GDM1 (cell line): ENCODE measurements around the gene CFAP299.
"Not testable (repeated sequence)": the region's sequence is repeated elsewhere in the genome, so short reads cannot be mapped to it uniquely, and the experiment has no call there.

ENCODE experiments used
- DNase-seq: peaks from one replicate; lab custom pipeline; 2025; lab: John Stamatoyannopoulos, UW

CFAP299 gene

DNA sequence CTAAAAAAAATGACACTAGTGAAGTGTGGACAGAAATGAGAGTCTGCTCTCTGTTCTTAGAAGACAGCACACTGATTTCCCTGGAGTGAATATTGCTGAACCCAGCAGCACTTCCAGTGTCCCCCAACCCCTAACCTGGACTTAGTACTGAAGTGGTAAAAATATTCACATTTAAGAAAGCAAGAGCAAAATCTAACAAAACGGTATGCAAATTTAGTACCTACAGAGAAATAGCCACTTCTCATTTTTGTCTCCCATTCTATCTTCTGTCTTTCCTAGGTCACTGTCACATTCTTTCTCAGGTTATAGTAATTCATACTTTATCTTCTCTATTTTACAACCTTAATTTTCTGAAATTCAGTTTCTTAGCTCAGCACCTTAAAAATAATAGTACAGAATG lies 274.7 kb downstream of the CFAP299 start:
- no peak for DNase-seq

DNA sequence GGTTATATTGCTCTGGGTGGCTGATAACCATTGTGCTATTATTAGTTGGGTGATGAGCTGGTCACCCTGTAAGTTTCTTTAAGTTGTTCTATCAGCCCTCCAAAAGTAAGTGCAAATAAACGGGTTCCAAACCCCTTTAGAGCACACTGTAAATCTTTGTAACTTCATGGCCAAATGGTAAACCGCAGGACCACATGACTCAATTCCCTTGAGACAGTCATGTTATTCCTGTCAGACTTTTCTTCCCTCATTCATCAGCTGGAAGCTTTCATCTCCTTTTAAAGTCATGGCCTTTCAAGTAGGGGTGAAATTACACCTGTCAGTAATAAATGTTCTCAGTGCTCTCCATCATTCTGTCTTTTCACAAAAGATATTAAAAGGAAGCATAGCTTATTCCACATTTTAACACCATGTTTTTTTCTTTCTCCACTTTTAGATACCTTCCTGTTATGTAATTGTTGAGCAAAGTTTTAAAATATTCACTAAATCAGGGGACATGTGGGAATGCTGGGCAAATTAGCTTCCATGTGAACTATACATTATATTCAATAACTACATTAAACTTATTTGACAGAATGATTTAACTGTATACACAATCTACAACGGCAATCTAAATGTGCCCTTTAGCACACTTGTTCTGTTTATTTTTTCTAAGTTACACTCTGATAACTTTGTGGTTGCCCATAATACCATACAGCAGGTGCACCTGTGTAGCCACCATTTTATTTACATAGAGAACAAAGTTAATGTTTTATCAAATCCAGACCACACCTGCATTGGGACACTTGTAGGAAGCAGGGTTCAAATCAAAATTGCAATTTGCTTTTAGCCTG lies 275.5 kb downstream of the CFAP299 start:
- DNase-seq: no peak

DNA sequence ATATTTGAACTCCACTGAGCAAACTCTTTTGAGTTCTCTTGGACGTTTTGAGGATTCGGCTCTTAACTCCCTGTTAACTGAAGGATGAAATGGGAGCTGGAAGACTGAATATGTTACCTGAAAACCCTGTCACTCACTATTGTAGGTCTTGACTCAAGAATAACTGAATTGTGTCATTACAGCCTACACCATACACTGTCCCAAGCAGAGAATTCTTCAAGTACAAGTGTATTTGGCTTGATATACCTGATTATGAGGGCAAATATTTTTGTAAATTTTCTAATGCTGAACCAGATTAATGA lies 276.1 kb downstream of the CFAP299 start:
- DNase-seq: no peak

DNA sequence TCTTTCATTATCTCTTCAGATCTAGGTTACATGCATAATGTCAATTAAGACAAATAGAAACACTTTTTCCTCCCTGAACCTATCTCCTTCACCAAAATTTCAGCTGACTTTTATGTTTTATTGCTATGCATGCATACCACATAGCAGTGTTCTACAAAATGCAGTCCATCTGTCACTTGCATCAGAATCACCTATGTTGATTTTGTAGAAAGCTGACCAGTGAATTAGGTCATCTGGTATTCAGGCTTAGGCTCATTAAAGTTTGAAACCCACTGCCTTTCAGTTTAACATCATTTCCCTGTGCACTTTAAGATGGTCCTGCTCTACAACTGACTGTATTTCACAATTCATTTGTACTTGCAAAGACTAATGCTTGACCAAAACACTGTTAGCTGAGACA lies 277.9 kb downstream of the CFAP299 start:
- DNase-seq: no peak

DNA sequence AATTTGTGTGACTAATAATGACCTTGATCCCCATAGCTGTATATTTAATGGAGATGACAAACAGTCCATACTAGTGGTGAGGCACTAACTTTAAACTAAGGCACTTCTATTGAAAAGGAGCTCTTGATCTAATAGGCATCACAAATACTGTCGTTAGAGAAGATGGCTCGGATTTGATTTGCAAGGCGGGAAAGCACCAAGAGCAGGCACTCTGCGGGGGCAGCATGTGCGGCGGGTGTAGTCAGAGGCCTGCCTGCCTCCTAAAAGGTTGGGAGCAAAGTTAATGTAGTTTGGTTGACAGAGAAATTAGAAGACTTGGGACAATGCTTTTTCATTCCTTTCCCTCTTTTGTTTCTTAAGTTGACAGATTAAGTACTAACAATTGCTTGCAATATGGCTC lies 278.8 kb downstream of the CFAP299 start:
- DNase-seq: no peak

DNA sequence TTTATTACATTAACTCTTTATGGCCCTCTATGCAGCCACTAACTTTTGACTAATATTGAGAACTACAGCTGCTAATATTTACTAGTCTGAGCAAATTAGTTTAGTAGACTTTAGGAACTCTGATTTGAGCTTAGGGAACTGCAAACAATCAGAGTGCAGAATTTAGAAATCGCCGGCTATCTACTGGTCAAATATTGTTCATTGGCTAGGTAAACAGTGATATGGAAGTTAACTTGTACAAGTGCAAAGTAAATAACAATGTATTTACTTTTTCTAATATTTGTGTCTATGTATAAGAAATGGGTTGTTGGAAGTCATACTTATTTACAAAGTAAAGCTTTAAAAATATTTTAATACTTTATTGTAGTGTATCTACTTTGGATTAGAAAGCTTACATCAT lies 279.6 kb downstream of the CFAP299 start:
- DNase-seq: no peak

DNA sequence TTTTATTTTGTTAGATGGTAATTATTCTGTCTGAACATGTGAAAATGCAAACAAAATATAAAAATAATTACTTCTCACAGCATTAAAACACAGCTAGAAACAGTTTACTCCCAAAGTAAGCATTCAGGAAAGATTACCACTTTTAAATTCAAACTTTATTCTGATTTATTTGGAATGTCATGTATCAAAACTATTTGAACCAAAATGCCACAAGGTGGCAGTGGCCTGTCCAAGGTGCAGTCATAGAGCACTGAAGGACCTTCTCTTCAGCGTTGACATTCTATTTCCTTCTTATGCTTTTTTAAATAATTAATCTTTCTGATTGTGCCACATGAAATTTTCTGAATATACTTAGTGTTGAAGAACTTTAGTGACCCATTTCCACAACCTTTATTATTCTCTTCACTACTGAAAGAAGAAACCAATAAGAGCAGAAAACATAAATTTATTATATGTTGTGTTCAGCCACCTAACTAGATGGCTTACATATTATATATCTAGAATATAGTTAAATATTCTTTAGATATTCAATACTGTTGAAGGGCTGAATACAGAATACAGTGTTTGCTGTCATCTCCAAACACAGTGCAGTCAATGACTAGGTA lies 283.6 kb downstream of the CFAP299 start:
- DNase-seq: no peak

DNA sequence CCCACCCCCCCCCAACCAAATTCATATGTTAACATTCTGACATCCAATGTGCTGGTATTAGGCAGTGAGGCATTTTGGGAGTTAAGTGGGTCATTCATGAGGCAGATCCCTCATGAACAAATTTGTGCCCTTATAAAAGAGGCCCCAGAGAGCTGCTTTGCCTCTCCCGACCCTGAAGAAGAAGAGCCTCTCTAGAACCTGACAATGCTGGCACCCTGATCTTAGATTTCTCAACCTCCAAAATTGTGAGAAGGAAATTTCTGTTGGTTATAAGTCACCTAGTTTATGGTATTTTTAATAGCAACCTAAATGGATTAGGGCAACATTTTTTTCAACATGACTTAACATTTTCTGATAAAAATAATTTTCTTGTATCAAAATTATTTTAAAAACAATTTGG lies 296.3 kb downstream of the CFAP299 start:
- no peak for DNase-seq

DNA sequence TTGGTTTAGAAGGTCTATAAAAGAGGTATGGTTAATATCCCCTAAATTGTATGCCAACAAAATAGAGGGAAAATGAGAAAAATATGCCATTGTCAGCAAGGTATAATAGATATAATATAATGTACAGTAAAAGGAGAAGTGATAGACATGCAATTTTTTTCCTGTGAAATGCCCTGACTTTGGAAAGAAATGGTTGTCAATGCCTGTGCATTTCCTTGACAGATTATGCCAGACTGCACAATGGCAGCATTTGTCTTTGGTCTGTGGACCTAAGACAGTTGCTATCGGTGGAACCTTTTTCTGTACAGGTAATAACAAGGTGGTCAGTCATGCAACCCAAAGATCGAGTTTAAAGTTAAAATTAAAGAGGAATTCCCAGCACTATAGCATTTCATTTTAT lies 301.7 kb downstream of the CFAP299 start:
- no peak for DNase-seq

DNA sequence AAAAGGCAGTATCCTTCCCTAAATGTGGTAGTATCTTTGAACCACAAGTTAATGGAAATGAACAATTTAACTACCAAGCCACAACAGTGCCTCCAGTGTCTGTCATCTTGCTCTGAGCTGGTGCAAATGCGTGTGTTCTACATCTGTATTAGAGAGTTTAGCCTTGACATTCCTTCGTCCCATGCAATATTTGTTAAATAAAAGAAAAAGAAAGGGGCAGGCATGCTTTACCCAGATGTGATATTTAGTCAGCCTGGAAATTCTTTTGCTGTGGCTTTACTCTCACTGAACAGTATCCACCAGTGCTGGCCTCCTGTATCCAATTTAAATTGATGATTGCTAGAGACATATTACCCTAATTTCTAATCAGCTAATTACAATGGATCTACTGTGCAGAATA lies 310.5 kb downstream of the CFAP299 start:
- DNase-seq: no peak

DNA sequence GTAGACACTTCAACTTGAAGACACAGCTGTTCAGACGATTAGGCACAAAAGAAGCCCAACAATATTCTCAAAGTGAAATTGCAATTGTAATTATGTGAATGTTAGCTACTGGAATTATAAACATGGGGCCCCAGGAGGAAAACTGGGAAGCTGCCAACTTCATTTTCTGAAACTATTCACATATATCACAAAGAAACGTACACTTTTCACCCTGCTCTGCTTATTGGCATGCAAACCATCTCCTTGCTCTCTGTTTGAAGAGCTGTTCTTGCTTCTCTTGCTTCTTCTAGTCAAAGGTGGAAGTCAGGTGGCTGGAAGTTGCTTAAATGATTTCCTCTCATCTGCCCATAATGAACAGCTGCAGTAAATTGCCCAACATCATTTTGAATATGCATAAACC lies 320.1 kb downstream of the CFAP299 start:
- DNase-seq: no peak

DNA sequence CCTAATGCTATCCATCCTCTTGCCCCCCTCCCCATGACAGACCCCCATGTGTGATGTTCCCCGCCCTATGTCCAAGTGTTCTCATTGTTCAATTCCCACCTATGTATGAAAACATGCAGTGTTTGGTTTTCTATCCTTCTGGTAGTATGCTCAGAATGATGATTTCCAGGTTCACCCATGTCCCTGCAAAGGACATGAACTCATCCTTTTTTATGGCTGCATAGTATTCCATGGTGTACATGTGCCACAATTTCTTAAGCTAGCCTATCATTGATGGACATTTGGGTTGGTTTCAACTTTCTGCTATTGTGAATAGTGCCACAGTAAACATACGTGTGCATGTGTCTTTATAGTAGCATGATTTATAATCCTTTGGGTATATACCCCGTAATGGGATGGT lies 334.6 kb downstream of the CFAP299 start:
- DNase-seq: not testable (repeated sequence)

DNA sequence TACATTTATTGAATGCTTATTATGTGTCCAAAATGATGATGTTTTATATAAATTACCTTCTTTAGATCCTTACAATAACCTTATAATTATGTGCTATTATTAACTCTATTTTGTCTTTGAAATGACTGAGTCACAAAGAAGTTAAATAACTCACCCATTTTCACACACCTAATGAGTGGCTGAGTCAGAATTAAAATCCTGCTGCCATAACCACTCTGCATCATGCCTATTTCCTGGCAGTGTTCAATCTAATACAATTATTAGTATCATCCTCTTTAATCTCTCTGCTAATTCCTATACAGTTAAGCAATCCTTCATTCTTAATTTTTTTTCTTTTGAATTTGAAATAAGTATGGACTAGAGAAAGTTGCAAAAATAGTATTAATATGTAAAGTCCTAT lies 342.9 kb downstream of the CFAP299 start:
- no peak for DNase-seq

DNA sequence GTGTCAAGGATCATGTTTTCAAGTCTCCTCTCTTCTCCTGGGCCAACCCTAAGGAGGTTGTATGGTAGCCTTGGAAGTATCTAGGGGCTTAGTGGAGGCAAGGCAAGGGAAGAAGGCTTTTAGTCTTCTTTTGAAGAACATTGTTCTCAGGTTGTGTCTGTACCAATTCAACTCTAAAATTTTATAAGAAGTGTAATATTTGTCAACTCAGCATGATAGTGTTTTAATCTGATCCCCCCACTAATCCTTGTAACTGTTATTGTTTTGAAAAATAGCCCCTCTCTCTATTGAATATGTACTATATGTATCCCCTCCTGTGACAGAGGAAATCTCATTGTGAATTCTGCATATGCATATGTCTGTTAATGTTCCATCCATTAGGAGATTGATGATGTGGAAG lies 345.4 kb downstream of the CFAP299 start:
- DNase-seq: no peak

DNA sequence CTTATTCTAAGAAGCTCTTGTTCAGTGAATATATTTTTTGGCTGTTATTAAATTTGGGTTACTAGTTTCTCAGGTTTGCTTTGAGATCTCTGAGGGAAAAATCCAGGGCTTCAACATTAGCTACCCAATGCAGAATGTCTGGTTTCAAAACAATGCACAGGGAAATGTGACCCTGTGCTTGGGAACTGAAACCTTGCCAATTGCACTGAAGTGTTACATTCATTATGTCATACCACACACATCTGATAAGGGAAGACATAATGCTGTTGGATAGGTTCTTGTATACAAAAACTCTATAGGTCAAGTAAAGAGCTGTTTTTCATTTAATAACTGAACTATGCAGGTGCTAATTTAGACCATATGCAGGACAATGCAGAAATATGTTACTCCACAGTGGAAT lies 349.7 kb downstream of the CFAP299 start:
- no peak for DNase-seq

DNA sequence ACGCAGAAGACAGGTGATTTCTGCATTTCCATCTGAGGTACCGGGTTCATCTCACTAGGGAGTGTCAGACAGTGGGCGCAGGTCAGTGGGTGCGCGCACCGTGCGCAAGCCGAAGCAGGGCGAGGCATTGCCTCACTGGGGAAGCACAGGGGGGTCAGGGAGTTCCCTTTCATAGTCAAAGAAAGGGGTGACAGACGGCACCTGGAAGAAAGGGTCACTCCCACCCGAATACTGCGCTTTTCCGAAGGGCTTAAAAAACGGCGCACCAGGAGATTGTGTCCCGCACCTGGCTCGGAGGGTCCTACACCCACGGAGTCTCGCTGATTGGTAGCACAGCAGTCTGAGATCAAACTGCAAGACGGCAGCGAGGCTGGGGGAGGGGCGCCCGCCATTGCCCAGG lies 352.2 kb downstream of the CFAP299 start:
- not testable (repeated sequence) for DNase-seq

DNA sequence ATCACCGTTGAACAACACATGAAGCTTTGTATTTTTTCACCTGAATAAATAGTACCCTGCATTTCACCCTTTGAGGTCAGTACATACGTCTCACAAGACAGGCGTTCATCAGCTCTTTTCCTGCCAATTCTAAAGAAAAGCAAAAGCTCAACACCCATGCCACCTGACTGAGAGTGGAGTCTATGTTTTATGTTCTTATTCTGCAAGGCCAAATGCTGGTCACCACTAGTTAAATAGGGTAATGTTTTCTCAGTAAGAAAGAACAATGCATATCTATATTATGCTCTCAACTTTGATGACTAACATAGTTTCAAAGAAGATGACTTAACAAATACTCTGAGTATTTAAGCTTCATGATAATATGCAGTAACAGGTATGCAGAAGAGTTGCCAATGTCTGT lies 358.6 kb downstream of the CFAP299 start:
- DNase-seq: no peak

DNA sequence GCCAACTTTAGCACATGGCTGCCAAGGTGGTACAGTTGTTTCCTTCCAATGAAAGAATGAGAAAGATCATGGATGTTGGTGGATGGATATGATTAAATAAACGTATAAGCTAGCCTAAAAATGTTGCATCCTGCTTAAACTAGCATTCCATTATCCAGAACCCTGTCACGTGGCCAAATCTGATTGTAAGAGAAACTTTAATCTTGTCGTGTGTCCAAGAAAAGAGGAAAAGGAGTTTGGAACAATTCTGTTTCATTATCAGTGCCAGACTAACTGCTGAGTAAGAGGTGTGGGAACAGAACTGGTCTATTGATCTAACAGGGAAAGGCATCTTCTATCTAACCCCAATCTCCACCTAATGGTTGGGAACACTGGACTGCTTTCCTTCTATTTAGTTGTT lies 369.8 kb downstream of the CFAP299 start:
- no peak for DNase-seq

DNA sequence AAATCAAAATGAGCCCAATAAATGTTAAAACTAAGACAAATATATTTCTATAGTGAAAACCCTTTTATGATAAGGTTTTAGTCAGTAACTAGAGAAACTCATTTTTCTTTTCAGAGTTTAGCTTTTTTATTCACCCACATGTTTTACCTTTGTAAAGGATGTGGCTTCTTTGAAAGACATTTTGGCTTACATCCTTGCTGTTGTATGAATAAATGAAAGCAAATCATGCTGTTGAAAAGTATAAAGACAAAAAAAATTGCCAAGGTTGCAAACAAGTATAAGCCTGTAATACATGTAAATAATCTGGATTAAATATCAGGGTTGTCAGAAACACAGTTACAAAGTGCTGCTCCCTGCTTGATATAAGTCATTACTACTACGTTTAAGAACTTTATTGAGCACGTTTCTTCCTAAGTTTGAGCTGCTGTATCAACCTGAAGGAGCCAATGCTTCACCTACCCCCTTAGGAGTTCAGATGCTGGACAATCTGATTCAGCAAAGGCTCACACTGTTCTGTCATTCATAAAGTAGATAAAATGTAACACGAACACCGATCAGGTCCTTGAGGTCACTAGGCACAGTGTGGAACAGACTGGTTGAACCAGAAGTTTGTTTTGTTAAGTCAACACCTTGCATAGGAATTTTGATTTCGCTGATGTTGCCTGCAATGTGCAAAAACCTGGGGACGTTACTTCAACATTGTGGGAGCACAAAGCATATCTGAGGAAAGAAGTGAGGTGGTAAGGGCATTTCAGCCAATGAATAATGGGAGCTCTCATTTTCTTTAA lies 373.7 kb downstream of the CFAP299 start:
- no peak for DNase-seq

DNA sequence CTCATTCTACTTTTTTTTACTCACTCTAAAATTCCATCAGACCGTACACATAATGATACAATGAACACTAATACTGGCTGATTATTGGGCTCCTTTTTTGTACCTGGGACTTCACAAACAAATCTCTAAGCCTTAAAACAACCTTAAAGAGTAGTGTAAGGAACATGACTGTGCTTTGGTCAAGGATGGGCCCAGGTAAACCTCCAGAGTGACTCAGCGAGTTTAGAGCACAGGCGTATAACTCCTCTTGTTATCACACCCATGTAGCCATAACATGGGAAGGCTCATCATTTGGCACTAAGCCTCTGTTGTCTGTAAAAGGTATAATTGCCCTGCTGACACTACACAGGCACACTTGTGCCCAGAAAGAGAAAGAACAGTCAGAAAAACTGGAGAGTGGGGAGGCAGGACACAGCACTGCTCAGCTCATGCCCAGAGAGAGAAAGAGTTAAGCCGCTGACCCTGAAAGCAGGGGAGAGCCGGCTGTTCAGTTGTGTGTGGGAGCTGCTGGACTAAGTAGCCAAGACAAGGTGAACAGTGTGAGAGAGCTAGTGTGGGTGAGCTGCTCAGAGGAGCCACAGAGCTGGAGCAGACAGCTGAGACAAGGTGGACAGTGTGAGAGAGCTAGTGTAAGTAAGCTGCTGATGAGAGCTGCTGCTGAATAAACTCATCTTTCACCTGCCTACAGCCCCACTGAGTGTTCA lies 375.4 kb downstream of the CFAP299 start:
- DNase-seq: no peak

DNA sequence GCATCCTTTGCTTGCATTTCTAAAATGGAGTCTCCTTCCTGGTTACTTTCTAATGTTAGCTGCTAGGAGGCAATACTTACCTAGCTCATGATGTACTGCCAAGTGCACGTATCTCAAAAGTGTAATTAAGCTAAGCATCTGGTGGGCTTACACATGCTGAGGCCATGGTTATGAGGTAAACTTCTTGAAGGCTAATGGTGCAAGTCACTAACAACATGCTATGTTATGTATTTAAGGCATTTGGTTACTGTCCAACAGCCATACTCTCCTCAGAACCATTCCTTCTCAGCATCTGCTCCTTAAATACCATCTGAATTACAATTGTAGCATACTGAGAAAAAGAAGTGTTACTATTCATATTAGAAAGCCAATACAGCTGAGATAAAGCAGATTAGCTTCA lies 376.4 kb downstream of the CFAP299 start:
- DNase-seq: no peak

DNA sequence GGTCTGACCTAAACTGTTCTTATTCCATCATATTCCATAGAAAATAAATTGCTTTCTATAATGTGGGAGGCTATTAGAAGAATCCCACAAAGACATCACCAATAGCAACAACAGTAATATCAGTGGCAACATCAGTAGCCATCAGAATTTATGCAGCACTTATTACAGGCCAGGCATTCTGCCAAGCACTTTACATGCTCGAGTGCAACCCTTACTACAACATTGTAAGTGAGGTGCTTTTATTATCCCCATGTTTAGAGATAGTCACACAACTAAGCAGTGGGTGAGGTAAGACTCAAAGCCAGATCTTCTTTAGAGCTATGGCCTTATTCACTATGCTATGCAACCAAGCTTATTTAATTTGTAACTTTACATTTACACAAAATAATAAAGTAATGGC lies 377.9 kb downstream of the CFAP299 start:
- no peak for DNase-seq

DNA sequence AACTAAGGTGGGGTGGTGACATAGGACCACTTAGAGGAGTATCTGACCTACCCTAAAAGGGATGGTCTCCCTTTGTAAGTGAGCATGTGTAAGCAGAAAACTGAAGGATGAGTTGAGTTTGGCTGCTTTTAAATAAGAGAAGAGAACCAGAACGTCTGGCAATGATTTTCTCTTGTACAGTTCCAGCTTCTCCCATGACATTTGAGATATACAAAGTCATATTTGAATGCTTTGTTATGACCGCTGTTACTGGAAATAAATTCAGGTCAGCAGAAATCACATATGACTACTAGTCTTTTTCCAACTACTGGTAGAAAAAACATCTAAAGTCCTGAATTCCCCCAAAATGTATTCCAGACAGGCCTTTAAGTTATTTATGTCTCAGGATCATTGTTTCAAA lies 381.7 kb downstream of the CFAP299 start:
- DNase-seq: no peak
